NCI-H187 (cell line): ENCODE measurements around the gene NHP2.
"Not testable (repeated sequence)": the region's sequence is repeated elsewhere in the genome, so short reads cannot be mapped to it uniquely, and the experiment has no call there.

ENCODE experiments used
- DNase-seq, 2 experiments: peaks; one replicate each; lab custom pipeline; 2025; lab: John Stamatoyannopoulos, UW

NHP2 gene

DNA sequence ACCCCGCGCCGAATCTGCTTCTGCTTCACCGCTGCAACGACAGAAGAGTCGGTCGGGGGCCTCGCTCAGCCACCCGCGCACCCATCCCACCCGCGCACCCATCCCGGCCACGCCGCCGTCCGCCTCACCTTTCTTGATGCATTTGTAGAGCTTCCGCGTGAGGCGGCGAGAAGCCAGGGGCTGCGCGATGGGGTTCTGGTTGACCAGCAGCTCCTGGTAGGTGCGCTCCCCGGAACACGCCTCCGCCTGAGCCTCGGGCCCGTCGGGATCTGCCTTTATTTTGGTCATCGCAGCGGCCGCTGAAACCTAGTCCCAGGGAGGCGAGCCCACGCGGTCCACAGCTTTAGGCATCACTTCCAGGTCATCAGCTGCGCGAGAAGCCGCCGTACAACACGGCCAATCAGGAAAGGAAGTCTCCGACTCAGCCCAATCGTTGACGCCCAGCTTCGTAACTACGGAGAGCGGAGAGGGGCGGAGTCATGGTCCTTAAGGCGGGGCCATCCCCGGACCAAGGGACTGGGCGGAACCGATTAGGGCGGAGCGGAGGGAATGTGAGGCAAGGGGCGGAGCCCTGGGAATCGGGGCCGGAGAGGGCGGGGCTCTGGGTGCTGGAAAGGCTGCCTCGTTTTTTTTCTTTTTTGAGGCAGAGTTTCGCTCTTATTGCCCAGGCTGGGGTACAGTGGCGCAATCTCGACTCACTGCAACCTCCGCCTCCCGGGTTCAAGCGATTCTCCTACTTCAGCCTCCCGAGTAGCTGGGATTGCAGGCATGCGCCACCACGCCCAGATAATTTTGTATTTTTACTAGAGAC is at the start of gene NHP2:
NHP2 (minus strand) TSS at position 356 of the 811 bp plus-strand sequence; CDS start at position 288, 68 bp downstream.
- peak; percentile 94 to 96 for DNase-seq

DNA sequence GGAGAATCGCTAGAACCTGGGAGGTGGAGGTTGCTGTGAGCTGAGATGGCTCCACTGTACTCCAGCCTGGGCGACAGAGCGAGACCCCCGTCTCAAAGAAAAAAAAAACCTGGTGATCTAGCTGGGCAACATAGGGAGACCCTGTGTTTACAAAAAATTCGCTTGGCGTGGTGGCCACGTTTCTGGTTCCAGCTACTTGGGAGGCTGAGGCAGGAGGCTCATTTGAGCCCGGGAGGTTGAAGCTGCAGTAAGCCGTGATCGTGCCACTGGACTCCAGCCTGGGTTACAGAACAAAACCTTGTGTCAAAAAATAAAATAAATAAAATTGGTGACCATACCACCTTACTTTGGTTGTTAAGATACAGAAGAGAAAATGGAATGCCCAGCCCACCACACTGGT is 48.9 kb upstream of the NHP2 start:
- DNase-seq = no peak

DNA sequence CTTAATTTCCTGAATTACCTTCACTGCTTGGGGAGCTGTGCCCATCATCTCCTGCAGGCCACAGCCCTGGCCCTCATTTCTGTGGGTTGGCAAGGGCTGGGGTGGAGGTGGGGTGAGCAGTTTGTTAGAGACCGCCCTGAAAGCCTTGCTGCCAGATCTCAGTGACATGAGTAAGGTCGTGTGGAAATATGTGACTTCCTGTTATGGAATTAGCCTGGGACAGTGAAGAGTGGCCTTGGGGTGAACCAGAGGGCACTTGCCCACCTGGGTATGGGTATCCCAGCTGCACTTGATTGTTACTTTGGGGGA is 48.2 kb upstream of the NHP2 start:
- DNase-seq = no peak

DNA sequence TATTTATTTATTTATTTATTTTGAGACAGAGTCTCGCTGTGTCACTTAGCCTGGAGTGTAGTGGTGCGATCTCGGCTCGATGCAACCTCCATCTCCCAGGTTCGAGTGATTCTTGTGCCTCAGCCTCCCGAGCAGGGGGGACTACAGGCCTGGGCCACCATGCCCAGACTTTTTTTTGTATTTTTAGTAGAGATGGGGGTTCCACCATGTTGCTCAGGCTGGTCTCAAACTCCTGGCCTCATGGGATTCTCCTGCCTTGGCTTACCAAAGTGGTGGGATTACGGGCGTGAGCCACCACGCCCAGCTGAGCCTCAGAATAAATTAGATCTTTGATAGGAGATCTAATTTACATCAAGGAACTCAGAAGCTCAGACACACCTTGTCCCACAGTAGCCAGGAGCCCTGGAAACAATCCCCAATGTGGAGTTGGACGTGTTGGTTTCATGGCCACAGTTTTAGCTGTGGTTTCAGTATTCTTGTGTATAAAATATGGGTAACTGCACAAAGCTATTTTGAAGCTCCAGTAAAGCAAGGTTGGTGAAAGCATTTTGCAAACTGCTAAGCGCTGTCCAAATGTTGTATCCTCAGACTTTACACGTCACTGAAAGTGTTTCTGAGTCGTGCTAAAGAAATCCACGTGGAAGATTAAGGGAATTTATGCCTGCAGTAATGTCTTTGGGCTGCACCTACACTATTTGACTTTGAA is 47.7 kb upstream of the NHP2 start:
- DNase-seq = no peak

DNA sequence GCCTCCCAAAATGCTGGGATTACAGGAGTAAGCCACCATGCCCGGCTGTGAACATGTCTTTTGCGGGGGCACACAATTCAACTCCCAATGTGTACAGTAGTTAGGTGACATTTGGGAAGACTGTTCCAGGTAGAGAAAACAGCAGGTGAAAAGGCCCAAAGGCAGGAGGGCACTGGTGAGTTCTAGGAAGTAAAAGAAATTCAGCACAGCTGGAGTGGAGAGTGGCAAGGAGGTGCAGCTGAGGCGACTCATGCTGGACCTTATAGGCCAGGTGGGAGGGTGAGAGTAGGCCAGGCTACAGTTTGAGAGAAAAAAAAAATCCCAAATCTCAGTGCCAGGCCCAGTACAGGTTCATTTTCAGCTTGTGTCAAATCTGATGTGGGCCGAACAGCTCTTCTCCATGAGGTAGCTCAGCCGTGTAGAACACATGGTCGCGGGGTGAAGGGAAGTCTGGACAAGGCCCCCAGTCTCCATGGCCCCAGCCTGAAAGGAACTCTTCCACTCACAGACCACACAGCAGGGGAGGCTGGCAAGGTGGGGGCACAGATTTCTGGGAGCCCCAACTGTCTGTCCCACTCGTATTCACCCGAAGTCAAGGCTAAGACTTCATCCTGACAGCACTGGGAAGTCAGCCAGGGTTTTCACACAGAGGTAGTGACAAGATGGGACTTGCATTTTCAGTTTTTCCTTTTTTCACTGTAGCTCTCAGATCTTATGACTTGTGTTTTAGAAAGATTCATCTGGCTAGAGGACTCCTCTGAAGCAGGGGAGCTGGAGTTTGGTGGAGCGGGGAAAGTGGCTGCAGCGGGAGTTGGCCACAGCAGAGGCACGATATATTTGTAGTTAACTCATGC is 46.1 kb upstream of the NHP2 start:
- DNase-seq = no peak

DNA sequence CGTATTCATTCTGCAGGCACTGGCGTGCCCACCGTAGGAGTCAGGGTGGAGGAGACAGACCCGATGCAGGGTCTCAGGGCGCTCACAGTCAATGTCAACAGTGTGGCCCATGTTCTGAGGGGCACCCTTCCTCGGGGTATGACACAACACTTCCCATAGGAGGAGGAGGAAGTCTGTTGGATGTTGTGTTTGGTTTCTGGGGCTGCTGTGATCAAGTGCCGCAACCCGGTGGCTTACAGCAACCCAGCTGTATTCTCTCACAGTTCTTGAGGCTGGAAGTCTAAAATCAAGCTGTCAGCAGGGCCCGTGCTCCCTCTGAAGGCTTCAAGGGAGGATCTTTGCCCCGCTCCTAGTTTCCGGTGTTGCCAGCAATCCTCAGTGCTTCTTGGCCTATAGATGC is 45.0 kb upstream of the NHP2 start:
- no peak for DNase-seq

DNA sequence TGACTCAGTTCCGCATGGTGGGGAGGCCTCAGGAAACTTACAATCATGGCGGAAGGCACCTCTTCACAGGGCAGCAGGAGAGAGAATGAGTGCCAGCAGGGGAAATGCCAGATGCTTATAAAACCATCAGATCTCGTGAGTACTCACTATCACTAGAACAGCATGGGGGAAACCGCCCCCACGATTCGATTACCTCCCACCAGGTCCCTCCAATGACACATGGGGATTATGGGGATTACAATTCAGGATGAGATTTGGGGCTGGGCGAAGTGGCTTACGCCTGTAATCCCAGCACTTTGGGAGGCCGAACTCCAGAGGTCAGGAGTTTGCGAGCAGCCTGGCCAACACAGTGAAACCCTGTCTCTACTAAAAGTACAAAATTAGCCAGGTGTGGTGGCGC is 44.5 kb upstream of the NHP2 start:
- DNase-seq = not testable (repeated sequence)

DNA sequence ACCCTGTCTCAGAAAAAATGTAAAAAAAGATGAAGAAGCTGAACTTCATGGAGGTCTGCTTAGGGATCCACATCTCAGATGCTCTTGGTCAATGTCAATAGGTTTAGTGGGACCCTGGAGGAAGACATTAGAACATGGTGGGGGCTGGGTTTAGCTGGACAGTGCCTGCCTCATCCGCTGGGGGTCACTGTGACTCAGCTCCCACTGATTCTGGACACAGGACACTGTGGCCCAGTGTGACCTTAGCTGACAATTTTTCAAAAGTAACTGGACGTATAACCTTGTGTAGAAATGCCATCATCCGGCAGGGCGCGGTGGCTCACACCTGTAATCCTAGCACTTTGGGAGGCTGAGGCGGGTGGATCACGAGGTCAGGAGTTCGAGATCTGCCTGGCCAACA is 43.3 kb upstream of the NHP2 start:
- DNase-seq = no peak

DNA sequence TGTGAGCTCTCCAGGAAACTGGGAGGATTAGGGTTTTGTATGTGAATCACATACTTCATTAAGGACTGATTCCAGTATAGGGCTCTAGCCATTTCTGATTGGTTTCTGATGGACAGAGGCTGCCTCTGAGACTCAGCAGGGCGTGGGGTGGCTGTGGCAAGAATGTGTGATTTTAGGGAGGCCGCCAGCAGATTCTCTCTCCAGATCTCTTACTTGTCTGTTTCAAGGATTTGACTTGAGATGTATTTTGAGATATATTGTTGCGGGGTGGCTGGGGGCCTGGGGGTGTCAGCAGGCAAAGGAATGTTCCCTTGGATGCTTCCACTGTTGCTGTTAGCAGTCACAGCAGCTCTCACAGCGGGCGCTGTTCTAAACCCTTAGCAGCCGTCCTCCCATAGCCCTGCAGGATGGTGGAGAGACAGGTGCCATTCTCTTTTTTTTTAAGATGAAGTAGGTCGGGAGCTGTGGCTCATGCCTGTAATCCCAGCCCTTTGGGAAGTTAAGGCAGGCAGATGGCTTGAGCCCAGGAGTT is 42.7 kb upstream of the NHP2 start:
- no peak for DNase-seq

DNA sequence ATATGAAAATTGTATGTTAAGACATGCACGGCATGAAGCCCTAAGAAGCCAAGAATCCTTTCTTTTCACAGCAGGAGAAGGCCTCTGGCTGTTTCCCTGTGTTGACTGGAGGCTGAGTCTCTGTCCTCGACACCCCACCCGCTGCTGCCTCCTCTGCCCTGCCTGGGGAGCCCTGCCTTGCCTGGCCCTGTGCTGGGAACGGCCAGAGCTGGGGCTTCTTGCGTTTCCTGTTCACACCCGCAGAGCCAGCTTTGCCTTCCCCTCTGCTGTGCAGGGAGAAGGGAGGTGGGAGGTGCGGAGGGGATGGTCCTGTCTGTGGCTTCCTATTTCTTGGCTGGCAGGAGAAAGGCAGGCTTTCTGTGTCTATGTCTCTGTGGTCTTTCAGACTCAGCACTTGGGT is 40.3 kb upstream of the NHP2 start:
- DNase-seq = no peak

DNA sequence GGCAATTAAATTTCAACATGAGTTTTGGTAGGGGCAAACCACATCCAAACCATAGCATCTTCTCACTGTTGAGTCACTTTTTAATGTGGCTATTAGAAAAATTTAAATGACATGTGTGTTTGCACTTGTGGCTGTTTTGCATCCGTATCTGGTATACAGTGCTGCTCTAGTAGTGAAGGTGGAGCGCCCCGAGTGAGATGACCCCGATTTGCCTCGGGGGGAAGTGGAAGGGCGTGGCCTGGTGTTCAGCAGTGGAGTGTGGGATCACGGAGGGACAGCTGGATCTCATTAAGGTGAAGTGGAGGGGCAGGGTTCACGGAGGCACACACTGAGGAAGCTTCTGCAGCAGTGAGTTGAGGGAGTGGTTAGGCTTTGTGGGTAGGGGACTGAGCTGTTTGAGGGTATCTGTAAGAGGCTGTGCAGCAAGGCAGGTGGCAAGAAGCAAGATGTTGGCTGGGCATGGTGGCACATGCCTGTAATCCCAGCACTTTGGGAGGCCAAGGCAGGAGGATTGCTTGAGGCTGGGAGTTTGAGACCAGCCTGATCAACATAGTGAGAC is 39.6 kb upstream of the NHP2 start:
- DNase-seq = no peak

DNA sequence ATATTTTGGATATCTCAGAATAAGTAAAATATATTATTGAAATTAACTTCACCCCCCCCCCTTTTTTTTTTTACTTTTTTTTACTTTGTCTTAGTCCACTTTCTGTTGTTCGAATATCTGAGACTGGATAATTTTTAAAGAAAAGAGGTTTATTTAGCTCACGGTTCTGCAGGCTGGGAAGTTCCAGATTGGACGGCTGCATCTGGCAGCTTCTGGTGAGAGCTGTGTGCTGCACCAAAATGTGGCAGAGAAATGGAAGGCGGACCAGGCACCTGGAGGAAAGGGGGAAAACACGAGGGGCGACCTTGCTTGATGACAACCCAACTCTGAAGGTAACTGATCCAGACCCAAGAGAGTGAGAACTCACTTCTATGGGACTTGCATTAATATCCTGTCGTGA is 39.1 kb upstream of the NHP2 start:
- DNase-seq = no peak

DNA sequence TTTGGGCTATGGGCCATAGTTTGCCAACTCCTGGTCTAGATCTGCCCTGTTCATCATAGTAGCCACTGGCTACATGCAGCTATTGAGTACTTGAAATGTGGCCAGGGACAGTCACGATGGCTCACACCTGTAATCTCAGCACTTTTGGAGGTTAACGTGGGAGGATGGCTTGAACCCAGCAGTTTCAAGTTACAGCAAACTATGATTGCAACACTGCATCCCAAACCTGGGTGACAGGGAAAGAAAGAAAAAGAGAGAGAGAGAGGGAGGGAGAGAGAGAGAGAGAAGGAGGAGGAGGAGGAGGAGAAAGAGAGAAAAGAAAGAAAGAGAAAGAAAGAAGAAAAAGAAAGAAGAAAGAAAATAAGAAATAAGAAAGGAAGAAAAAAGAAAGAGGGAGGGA is 38.6 kb upstream of the NHP2 start:
- no peak for DNase-seq

DNA sequence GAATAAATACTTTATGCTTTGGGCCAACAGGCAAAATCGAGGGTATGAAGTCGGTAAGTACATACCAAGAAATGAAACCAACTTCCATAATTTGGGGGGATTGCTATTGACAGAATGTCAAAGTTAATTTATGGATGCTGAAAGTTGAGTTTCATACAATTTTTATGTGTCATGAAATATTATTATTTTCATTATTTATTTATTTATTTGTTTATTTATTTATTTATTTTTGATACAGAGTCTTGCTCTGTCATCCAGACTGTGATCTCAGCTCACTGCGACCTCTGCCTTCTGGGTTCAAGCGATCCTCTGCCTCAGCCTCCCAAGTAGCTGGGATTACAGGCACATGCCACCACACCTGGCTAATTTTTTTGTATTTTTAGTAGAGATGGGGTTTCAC is 38.0 kb upstream of the NHP2 start:
- no peak for DNase-seq

DNA sequence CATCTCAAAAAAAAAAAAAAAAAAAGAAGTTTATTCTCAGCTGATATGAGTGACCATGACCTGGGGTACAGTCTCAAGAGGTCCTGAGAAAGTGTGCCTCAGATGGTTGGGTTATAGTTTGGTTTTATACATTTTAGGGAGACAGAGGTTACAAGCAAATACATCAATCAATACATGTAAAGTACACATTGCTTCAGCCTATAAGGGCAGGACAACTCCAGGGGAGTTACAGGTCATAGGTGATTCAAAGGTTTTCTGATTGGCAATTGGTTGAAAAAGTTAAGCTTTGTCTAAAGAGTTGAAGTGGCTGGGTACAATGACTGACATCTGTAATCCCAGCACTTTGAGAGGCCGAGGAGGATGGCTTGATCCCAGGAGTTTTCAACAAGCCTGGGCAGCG is 35.7 kb upstream of the NHP2 start:
- DNase-seq = no peak

DNA sequence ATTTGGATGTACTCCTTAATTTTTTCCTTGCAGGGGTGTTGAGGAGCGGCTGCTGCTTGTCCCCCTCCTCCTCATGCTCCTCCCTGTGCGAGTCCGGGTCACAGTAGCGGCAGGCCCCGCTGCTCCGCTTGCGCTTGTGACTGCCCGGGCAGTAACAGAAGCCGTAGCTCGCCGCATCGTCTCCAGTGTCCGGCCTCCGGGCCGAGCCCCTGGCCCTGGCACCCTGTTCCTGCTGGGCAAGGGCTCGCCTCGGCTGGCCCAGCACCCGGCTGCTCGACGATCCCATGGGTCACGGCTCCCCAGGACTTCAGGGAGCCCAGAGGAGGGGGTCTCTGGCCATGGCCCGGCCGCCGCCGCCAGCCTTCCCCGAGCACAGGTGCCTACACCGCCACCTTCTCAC is 33.3 kb upstream of the NHP2 start, which contains the start of gene GMCL2:
GMCL2 (minus strand) TSS at position 358 of the 400 bp plus-strand sequence; CDS start at position 286, 72 bp downstream.
- no peak for DNase-seq

DNA sequence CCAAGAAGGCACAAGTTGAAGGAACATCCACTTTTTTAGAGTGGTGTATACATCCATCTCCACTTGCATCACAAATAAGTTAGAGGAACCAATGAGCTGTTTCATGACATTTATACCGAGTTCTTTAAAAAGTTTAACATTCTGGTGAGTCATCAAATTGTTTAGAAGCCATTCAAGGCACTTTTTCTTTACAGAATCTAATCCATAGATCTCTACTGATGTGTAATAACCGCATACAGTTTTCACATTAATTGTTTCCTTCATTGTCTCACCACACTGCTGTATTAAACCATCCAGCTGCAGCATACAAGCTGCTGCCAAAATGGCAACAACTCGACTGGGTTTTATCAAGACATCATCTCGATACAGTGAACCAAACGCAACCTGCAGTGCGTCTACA is 32.7 kb upstream of the NHP2 start:
- DNase-seq = no peak

DNA sequence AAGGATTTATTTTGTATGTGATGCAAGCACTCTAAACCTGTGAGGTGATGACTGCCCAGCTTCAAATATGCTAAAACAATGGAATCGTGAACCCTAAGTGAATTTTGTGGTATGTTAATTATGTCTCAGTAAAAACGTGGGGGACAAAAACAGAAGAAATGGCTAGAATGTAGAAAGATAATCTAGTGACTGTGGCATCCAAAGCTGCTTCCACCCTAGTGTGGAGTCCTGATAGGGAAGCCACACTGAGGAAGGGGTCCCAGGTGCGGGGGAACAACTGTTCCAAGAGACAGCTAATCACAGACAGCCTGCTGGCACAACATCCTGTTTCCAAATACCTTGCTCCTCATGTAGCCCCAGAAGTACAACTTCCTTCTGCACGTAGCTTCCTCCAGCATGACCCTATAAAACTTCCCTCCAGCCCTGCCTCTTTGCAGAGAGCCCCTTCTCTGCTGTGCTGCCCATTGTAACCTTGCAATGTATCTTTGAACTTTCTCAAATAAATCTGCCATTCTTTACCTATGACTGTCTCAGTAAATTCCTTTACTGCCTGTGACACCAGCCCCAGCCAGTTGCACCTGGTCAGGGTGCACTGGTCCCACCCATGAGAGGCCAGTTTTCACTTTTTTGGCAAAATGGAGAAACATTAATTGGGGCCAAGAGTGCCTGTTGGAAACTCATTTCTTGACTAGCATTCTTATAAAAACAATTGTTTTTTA is 28.6 kb upstream of the NHP2 start:
- no peak for DNase-seq

DNA sequence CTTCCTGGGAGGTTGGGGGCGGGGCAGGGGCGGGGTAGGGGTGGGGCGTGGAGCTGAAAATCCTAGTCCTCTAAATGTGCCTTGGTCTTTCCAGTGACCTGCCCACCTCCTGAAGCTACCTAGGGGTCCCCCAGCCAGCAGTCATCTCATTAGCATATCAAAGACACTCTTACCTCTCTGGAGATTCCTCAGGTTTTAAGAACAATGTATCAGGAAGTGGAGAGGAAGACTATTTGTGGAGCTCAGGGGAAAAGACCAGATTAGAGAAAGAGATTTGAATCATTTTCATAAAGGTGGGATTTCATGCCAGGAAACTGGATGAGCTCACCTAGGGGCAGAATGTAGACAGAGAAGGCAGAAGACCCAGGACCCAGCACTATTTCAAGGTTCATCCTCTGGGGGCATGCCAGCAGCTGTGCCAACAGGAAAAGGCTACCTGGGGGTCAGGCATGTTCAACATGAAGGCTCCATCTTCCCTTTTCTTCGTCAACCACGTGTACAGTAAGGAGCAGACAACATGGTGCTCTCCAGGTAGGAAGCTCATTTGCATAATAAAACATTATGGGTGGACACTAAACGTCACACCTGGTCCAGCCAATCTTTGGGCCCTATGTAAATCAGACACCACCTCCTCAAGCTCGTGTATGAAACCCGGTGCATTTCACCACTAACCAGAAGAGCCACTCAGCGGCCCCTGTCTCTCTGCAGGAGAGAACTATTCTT is 26.6 kb upstream of the NHP2 start:
- DNase-seq = no peak

DNA sequence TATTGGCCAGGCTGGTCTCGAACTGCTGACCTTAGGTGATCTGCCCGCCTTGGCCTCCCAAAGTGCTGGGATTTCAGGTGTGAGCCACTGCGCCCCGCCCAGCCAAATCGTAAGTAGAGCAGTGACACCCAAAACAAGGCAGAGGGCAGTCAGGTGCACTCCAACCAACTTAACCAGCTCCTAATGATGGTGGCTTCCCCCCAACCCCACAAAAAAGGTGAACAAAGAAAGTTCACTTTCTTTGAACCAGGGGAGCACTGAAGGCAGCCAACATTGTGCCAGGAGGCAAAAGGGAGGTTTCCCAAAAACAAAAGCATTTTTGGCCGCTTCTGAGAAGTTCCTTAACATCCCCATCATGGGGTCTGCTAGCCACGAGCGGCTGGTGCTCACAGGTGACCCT is 23.9 kb upstream of the NHP2 start:
- no peak for DNase-seq

DNA sequence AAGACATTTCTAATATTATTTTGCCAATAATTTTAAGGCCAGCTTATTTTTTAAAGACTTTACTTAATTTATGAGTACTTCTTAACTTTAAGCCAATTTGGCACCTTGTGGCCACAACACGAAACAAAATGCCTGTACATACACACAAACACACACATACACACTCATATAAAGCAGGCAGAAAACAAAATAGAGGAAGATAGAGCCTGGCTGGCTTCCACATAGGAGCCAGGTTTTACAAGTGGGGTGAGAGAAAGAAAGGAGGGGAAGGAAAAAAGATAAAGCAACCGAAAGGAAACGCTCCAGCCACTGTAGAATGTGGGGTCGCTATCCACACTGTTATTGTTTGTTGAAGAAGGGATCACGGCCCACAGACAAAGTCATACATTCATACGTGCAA is 23.1 kb upstream of the NHP2 start:
- DNase-seq = no peak
